NCI-H2029 (cell line): ENCODE data around the gene PEX7.
"Not testable (repeated sequence)": the region's sequence is repeated elsewhere in the genome, so short reads cannot be mapped to it uniquely, and the experiment has no call there.

ENCODE experiments used
- DNase-seq: peaks from one replicate; lab custom pipeline; 2025; lab: John Stamatoyannopoulos, UW

The PEX7 gene, protein sequence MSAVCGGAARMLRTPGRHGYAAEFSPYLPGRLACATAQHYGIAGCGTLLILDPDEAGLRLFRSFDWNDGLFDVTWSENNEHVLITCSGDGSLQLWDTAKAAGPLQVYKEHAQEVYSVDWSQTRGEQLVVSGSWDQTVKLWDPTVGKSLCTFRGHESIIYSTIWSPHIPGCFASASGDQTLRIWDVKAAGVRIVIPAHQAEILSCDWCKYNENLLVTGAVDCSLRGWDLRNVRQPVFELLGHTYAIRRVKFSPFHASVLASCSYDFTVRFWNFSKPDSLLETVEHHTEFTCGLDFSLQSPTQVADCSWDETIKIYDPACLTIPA

DNA sequence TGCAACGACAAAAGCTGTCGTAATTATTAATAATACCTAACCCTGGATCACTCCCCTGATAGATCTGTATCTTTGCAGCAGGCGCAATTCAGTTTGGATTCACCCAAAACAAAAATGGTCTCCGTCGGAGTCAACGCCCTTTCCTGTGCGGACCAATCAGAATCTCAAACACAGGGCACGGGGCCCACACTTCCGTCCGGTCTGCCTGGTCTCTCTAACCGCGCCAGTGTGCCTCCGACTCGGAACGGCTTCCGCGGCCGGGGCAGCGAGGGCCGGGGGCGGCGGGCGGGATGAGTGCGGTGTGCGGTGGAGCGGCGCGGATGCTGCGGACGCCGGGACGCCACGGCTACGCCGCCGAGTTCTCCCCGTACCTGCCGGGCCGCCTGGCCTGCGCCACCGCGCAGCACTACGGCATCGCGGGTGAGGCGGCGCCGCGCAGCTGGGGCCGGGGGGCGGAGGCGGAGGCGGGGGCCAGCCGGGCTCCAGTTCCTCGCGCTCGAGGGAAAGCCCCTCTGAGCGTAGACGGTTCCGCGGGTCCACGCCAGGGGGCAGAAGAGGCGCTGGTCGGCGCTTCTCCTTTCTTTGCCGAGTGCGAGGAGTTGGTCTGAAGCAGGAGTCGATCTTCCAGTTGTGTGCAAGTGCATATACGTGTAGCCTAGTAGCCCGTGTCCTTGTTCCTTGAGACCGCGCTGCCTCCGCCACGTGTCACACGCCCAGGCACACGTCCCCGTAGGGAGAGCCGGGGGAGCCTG is at the start of gene PEX7:
TSS of gene PEX7 (plus strand) at position 217 of the 752 bp plus-strand sequence. CDS start at position 291, 74 bp downstream.
- DNase-seq, result peak; percentile 73

DNA sequence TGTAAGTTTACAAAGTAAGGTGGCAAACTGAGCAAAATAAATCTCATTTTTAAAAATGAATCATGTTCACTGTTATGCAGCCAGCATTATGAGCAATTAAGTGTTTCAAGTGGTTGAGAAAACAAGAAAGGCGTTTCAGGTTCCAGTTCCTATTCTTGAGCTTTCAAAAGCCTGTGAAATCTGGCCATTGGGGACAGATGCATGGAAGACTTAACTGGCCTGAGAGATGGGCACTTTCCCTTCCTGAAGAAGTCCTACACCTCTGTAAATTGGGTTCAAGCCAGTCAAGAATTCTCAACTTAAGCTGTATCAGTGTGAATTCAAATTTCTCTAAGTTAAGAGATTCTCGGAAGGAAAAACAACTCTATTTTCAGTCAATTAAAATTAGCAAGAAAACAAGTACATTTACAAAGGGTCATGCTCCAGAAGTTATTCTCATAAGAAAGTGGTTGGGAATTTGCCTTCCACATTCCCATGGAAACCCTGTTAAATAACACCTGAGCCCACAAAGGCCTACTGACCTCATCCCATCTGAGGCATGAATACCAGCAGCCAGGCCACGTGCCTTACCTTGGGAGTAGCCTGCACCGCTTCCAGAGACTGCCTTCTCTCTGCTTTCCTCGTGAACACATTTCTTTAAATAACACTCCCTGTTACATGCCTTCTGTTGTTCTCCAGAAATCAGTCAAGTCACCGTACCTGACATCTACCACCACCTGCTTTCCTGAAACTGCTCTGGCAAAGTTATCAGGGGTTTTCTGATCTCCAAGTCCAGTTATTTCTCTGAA is 49.5 kb upstream of the PEX7 start:
- DNase-seq, result peak; percentile 32

DNA sequence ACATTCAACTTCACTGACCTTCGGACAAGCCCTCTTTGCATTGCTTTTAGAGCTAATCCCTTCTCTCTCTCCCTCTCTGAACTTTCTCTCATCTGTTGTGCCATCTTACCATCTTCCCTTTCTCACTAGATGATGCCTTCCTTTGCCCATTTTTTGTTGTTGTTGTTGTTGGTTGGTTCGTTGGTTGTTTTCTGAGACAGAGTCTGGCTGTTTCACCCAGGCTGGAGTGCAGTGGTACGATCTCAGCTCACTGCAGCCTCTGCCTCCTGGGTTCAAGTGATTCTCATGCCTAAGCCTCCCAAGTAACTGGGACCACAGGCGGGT is 49.0 kb upstream of the PEX7 start:
- DNase-seq, result no peak

DNA sequence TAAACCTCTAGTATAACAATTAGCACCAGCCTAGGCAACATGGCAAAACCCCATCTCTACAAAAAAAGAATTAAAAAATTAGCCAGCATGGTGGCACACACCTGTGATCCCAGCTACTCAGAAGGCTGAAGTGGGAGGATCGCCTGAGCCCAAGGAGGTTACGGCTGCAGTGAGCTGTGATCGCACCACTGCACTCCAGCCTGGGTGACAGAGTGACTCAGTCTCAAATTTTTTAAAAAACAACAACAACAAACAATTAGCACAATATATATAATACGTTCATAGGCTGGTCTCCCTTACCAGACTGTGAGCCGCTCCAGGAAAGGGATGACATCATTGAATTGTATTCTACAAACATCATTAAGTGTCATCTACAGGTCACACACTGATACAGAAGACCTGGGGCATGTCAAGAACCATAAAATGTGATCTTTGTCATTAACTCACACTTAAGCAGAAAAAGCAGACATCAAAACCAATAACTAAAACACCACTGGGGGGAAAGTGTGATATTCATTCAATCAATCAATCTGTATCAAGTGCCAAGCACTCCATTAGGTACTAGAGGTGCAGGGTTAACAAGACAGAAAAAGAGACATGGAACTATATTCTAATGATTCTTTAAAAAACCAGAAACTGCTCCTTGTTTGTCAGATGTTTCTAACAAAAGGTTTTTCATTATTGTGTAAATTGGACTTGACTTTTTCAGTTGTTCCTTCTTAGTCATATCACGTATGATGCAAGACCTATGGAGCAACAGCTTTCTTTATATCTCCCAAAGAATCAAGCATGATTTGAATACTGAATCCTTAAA is 48.0 kb upstream of the PEX7 start:
- peak; percentile 15 for DNase-seq

DNA sequence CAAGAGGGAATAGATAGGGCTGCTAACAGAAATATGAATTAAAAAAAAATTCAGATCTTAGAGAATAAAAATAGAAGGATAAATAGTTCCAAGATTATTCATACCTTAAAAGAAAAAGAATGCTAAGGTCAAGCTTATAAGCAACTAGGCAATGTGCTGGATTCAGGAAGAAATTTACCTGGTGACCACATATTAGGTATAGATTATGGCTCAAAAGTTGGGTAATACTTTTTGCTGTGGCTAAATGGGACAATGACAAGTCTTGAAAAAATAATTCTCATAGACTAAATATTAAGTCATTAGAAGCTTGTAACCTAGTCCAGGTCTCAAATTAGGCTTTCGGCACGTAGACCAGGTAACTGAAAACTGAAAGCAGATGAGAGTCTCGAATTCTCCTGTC is 47.3 kb upstream of the PEX7 start:
- no peak for DNase-seq

DNA sequence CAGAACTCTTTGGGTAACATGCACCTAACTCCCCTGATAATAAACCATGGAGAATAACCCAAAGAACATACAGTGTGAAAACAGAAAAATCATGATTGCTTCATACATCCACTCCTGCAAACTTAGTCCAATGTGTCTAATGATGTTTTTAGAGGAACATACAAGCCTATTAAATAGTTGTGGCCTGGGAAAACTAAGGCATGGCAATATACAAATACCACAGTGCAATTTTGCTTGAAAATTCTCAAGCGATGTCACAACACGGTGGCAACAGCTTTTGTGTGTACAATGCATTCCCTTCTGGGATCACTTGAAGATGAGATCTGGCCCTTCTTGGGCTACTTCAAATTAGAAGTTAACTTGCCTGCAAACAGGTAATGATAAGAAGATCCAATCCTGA is 46.8 kb upstream of the PEX7 start:
- no peak for DNase-seq

DNA sequence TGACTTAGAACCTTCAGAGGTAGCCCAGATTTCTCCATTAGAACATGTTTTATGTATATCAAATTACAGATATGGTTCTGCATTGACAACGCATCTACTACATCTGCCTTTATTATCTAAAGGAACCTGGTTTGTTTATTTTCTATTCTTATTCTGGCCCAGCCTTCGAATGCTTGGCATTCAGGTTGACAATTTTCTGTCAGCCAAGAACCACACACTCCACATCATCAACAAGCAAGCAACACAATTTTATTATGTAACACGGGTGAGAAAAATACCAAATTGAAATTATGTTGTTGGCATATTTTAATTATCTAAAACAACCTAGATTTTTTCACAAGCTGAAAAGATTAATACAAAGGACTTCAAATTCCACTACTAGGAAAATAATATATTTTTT is 44.7 kb upstream of the PEX7 start:
- no peak for DNase-seq

DNA sequence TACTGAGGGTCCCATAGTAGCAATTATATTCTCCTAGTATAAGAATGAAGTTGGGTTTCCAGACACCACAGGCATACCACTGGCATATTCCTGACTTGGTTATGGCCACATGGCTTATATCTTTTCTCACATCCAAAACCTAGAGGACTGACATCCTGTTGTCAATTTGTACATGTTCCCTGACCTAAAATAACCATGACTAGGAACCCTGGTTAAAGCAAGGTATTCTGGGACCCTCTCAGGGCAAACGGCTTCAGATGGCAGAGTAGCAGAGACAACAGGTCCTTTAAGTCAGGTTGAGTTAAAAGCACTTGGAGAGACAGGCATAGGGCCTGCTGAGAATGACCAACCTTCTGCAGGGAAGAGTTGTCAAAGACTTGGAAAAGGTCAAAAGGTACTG is 42.7 kb upstream of the PEX7 start:
- DNase-seq, result no peak

DNA sequence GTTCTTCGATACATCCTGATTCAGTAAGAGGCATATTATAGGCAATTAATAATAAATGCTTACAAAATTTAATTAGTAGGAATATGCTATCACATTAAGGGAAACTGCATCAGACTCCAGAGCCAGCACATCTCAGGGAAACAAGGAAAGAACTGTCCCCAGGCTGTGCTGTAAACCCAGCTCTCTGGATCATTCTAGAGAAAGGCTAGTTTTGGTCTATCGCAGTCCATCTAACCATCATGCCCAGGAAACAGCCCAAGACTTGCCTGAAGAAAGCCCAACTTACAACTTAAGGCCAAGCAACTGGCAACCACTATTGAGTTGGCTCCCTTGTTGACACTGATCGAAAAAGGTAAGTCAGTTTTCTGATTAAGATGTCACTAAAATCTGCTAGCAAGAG is 41.4 kb upstream of the PEX7 start:
- DNase-seq, result no peak

DNA sequence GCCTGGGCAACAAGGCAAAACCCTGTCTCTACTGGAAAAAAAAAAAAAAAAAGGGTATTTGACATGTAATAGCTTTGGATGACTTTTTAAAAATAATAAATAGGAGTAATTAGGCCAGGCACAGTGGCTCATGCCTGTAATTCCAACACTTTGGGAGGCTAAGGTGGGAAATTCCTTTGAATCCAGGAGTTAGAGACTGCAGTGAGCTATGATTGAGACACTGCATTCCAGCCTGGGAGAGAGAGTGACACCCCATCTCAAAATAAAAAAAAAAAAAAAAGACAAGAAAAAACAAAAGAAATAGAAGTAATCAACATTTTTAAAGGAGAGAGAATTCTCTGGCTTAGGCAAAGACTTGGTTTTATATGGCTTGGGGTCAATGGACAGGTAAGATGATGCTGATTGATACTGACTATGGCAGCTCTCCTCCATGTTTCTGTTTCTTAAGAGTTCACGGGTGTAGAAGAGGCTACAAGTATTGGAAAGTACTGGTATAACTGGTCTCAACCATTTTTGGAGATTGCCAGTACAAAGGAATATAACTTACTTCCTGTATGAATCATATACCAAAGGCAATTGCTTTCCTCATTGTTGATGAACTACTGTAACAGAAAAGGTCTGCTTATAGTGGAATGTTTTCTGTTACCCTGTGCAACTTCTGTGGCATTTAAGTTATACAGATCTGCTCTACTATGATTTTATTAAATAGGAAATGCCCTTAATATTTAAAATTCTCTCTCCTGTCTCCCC is 40.2 kb upstream of the PEX7 start:
- no peak for DNase-seq

DNA sequence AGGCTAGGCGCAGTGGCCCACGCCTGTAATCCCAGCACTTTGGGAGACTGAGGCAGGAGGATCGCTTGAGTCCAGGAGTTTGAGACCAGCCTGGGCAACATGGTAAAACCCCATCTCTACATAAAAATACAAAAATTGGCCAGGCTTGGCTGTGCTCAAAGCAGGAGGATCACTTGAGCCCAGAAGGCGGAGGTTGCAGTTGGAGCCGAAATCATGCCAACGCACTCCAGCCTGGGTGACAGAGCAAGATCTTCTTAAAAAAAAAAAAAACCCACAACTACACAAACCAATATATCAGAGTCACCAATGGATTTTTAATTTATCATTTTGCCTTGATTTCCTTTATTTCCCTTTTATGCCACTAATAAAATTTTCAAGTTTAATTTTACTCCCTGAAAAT is 39.4 kb upstream of the PEX7 start:
- no peak for DNase-seq

DNA sequence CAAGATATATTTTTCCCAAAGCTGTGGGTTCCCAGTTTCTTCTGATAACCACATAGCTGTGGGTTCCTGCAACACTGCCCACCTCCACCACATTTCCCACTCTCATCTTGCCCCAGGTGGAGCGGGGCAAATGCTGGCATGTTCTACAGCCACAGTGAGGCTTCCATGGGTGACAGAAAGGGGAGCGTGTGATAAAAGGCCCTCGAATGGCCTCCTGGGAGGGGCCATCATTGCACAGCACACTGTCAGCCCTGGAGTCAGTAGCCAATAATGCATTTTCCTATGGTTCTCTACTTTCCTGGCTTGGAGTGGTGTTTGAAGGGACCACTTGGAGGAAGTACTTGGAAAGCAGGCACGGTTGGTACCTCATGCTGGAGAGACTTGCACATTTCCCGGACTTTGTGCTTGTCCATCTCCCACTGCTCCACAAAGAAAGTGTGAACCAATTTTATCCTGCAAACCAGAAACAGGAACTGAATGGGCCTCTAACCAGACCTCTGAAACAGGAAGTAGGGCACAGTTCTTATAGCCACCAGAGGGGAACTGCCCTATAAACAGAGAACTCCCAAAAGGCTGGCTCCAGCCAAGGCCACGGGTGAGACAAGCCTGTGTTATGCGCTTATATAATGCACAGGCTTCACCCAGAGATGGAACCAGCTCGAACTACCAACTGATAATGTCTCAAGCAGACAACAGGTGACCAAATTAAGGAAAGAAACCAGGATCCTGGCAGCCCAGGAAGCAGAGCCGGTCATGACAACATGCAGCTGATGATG is 38.7 kb upstream of the PEX7 start:
- DNase-seq, result no peak

DNA sequence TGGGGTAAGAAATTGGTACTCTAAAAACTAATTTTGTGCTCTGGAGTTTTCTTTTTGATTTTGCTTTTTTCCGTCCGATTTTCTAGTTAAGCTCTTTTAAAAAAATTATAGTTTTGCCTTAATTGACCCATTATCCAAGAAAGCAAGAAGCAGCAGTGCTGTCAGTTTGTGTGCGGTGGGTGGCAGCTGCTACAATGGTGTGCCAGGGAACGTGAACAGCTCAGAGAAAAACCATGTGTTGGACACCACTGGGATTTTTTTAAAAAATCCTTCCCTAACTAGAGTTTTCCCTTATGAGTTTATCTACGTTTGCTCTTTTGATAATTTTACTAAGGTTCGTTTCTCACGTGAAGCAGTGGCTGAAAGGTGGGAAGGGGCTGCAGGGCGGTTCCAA is 38.1 kb upstream of the PEX7 start:
- no peak for DNase-seq

DNA sequence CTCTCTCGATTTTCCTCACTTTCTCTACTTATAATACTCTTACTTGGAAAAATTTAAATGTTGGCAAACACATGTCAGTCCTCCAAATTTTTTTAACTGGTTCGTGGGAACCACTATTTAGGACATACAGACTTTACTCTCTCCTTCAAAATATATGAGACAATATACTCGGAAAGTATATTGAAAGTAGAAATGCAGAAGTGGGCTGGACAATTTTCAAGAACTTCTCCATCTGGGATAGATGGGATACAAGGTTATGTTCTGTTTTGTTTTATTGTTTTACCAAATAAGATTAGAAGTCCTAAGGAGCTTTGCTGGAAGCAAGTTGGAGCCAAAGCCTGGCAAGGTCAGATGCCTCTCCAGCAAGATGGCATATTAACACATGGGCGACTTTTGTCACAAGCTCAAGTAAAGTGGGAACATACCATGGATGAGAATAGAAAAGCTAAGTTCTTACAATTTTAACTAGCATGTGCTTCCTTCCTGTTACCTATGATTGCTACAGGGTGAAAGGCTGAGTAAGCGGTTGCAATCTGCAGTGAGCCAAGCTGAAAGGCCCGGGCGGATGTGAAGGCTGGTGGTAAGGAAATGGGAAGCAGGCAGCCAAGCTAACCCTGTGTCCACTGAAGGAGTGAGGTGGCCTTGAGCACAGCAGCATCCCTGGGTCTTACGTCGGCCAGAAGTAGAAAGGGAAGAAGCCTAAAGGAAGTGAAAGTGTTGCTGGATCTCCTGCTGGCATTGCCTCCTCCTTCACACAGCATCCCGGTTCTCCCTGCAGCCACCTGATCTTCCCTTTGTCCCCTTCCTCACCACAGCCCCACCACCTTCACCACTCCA is 37.3 kb upstream of the PEX7 start:
- no peak for DNase-seq

DNA sequence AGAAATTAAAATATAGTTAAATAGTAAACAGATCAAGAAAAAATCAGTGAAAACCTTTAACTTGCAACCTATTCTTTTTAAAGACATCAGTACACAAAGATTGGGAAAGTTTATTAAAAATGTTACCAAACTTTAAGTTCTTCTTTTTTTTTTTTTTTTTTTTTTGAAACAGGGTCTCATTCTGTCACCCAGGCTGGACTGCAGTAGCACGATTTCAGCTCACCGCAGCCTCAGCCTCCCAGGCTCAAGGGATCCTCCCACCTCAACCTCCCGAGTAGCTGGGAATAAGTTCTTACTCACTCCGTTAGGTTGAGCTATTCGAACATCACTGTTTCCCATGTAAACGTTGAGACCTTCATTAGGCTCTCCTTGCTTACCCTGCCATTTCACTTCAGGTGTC is 35.7 kb upstream of the PEX7 start:
- no peak for DNase-seq

DNA sequence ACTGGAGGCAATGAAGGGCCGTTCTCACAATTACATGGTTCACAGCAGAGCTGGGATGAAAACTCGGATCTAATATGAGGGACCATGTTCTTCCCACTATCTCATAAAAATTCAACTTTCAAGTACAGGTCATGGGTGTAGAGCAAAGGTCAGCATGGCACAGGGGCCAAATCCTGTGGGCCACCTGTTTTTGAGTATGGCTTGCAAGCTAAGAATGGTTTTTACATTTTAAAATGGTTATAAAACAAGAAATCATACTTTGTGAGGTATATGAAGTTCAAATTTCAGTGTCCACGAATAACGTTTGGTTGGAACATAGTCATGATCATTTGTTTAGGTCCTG is 34.7 kb upstream of the PEX7 start:
- no peak for DNase-seq

DNA sequence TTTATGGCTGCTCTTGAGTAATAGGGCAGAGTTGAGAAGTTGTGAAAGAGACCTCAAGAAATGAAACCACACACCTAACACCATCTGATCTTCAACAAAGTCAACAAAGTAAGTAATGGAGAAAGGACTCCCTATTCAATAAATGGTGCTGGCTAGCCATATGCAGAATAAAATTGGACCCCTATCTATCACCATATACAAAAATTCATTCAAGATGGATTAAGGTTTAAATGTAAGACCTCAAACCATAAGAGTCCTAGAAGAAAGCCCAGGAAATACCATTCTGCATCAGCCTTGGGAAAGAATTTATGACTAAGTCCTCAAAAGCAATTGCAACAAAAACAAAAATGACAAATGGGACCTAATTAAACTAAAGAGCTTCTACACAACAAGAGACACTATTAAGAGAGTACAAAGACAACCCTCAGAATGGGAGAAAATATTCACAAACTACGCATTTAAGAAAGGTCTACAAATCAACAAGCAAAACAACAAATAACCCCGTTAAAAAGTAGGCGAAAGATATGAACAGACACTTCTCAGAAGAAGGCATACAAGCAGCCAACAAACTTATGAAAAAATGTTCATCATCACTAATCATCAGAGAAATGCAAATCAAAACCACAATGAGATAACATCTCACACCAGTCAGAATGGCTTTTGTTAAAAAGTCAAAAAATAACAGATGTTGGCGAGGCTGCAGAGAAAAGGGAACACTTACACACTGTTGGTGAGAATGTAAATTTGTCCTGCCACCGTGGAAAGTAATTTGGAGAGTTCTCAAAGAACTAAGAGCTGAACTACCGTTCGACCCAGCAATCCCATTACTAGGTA is 34.1 kb upstream of the PEX7 start:
- no peak for DNase-seq

DNA sequence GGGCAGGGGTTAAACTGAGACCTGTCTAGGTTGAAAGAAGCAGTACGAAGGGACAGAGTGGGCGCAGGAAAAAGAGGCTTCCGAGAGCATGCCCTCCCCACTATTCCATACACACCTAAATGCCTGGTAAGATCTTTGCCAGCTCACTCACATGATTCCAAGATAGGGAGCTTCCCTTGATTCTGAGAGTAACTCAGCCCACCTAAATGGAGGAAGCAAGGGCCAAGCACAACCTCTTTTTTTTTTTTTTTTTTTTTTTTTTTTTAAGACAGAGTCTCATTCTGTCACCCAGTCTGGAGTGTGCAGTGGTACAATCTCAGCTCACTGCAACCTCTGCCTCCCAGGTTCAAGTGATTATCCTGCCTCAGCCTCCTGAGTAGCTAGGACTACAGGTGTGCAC is 33.0 kb upstream of the PEX7 start:
- DNase-seq, result not testable (repeated sequence)
